NK-92 (cell line): ENCODE measurements around the gene FOXJ3.

ENCODE experiments used
- DNase-seq: peaks from one replicate; lab custom pipeline; 2025; ENCODE audit not compliant: unreplicated experiment; lab: John Stamatoyannopoulos, UW

The FOXJ3 gene

GRCh38 chr1:42170779-42171621, 164.0 kb downstream of the FOXJ3 start:
- no peak for DNase-seq

GRCh38 chr1:42168763-42169162, 166.3 kb downstream of the FOXJ3 start:
- DNase-seq: no peak

GRCh38 chr1:42168391-42168670, 166.7 kb downstream of the FOXJ3 start:
- no peak for DNase-seq

GRCh38 chr1:42167611-42168390, 167.2 kb downstream of the FOXJ3 start:
- DNase-seq: no peak

GRCh38 chr1:42165511-42166210, 169.4 kb downstream of the FOXJ3 start:
- no peak for DNase-seq

- DNase-seq: no peak
Observed at GRCh38 chr1:42164551-42165420, 170.2 kb downstream of the FOXJ3 start, which contains the start of gene GUCA2A. Gene GUCA2A (minus strand): TSS chr1:42164745. CDS start chr1:42164712, 33 bp downstream.

- DNase-seq: no peak
Observed at GRCh38 chr1:42163536-42164503, 171.2 kb downstream of the FOXJ3 start.

- no peak for DNase-seq
Observed at GRCh38 chr1:42163114-42163513, 171.9 kb downstream of the FOXJ3 start.

- DNase-seq: no peak
Observed at GRCh38 chr1:42162181-42162580, 172.9 kb downstream of the FOXJ3 start.

- DNase-seq: no peak
Observed at GRCh38 chr1:42158189-42158588, 176.8 kb downstream of the FOXJ3 start.

GRCh38 chr1:42157667-42158066, 177.4 kb downstream of the FOXJ3 start:
- DNase-seq: no peak

- DNase-seq: no peak
Observed at GRCh38 chr1:42155362-42155761, 179.7 kb downstream of the FOXJ3 start.

- no peak for DNase-seq
Observed at GRCh38 chr1:42154685-42155084, 180.3 kb downstream of the FOXJ3 start.

- no peak for DNase-seq
Observed at GRCh38 chr1:42153624-42154023, 181.4 kb downstream of the FOXJ3 start.

- DNase-seq: no peak
Observed at GRCh38 chr1:42152907-42153600, 182.0 kb downstream of the FOXJ3 start, which contains the start of gene GUCA2B. Gene GUCA2B (plus strand): TSS chr1:42153410. CDS start chr1:42153451, 41 bp downstream.

GRCh38 chr1:42152119-42152518, 182.9 kb downstream of the FOXJ3 start:
- no peak for DNase-seq

- DNase-seq: no peak
Observed at GRCh38 chr1:42150651-42151050, 184.4 kb downstream of the FOXJ3 start.

GRCh38 chr1:42148166-42148565, 186.9 kb downstream of the FOXJ3 start:
- no peak for DNase-seq
